MM.1S (cell line): Measurements from ENCODE around the gene KRTAP10-1.

Experiments
- DNase-seq: peaks from one replicate; pipeline ENCODE4 v3.0.0-alpha.2; 2015
- H2AFZ ChIP-seq: fragments of 300-600 bp; sonication (generic); 2 replicates; pipeline ENCODE4 v1.6.0; 2016; ENCODE audit warnings: antibody characterized with exemption, low read length
- H3F3A ChIP-seq: fragments of 300-600 bp; sonication (generic); 2 replicates; pipeline ENCODE4 v1.6.1; 2016; ENCODE audit warnings: mild to moderate bottlenecking, antibody characterized with exemption, low read length, moderate library complexity, mixed read lengths; ENCODE audit not compliant: insufficient read depth
- H3K27ac ChIP-seq: fragments of 300-600 bp; sonication (generic); 2 replicates; pipeline ENCODE4 v1.5.1; 2016; ENCODE audit warnings: mild to moderate bottlenecking, low read length
- H3K27me3 ChIP-seq: fragments of 300-600 bp; sonication (generic); replicated peaks from 2 replicates; pipeline ENCODE4 v1.6.0; 2016; ENCODE audit warnings: low read length; ENCODE audit not compliant: insufficient read depth
- H3K36me3 ChIP-seq: fragments of 300-600 bp; sonication (generic); replicated peaks from 2 replicates; pipeline ENCODE4 v1.6.1; 2016; ENCODE audit warnings: mild to moderate bottlenecking, low read length, mixed read lengths; ENCODE audit not compliant: insufficient read depth
- H3K4me1 ChIP-seq: fragments of 300-600 bp; sonication (generic); 2 replicates; pipeline ENCODE4 v1.6.1; 2016; ENCODE audit warnings: low read length, mixed read lengths
- H3K4me2 ChIP-seq: fragments of 300-600 bp; sonication (generic); 2 replicates; pipeline ENCODE4 v1.6.0; 2016; ENCODE audit warnings: low read depth, low read length
- H3K4me3 ChIP-seq: fragments of 300-600 bp; sonication (generic); 2 replicates; pipeline ENCODE4 v1.5.1; 2016; ENCODE audit warnings: low read length, mixed read lengths
- H3K79me2 ChIP-seq: fragments of 300-600 bp; sonication (generic); 2 replicates; pipeline ENCODE4 v1.6.1; 2016; ENCODE audit warnings: mixed run types, low read length, mixed read lengths
- H3K9ac ChIP-seq: fragments of 300-600 bp; sonication (generic); 2 replicates; pipeline ENCODE4 v1.6.1; 2016; ENCODE audit warnings: low read length, mixed read lengths
- H3K9me2 ChIP-seq: fragments of 300-600 bp; sonication (generic); replicated peaks from 2 replicates; pipeline ENCODE4 v1.6.1; 2016; ENCODE audit warnings: mild to moderate bottlenecking, low read length, mixed read lengths; ENCODE audit not compliant: insufficient read depth
- H3K9me3 ChIP-seq: fragments of 300-600 bp; sonication (generic); replicated peaks from 2 replicates; pipeline ENCODE4 v1.6.1; 2016; ENCODE audit warnings: mild to moderate bottlenecking, low read length, mixed read lengths; ENCODE audit not compliant: insufficient read depth
- H4K20me1 ChIP-seq: fragments of 300-600 bp; sonication (generic); 2 replicates; pipeline ENCODE4 v1.6.1; 2016; ENCODE audit warnings: mild to moderate bottlenecking, low read length, moderate library complexity, mixed read lengths; ENCODE audit not compliant: insufficient read depth
- EZH2 ChIP-seq: fragments of 300-600 bp; sonication (generic); optimal IDR thresholded peaks from 2 replicates; pipeline ENCODE3; 2017; ENCODE audit warnings: low read depth, mild to moderate bottlenecking, antibody characterized with exemption, low read length, mixed read lengths
- EZH2phosphoT487 ChIP-seq: fragments of 300-600 bp; sonication (generic); IDR thresholded peaks from 2 replicates; pipeline ENCODE4 v1.6.1; 2018; ENCODE audit warnings: antibody characterized with exemption, low read length
- TF ChIP-seq, protein P1 (sequence below): fragments of 300-600 bp; sonication (generic); IDR thresholded peaks from 2 replicates; pipeline ENCODE4 v1.5.1; 2016; ENCODE audit warnings: antibody characterized with exemption, low read length, mixed read lengths

KRTAP10-1 gene

DNA sequence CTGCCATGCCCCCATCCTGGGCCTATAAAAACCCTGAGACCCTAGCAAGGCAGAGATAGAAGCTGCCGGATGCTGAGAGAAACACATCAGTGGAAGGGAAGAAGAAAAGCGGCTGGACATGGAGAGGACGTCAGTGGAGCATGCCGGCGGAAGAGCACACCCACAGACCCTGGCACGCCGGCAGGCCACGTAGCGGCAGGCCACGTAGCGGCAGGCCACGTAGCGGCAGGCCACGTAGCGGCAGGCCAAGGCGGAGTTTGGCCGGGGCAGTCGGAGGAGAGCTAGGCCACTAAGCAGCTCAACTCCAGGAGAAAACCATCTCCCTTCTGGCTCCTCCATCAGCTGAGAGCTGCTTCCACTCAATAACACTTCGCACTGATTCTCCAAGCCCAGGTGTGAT lies 49.6 kb downstream of the KRTAP10-1 start:
- TF ChIP-seq, protein P1, sequence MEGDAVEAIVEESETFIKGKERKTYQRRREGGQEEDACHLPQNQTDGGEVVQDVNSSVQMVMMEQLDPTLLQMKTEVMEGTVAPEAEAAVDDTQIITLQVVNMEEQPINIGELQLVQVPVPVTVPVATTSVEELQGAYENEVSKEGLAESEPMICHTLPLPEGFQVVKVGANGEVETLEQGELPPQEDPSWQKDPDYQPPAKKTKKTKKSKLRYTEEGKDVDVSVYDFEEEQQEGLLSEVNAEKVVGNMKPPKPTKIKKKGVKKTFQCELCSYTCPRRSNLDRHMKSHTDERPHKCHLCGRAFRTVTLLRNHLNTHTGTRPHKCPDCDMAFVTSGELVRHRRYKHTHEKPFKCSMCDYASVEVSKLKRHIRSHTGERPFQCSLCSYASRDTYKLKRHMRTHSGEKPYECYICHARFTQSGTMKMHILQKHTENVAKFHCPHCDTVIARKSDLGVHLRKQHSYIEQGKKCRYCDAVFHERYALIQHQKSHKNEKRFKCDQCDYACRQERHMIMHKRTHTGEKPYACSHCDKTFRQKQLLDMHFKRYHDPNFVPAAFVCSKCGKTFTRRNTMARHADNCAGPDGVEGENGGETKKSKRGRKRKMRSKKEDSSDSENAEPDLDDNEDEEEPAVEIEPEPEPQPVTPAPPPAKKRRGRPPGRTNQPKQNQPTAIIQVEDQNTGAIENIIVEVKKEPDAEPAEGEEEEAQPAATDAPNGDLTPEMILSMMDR = no peak
- TF ChIP-seq EZH2phosphoT487 = no peak
- TF ChIP-seq EZH2 = no peak
- Histone ChIP-seq H3K27me3 (peaks cover 88% of the 10 kb centered on the region), H3K36me3 (no peaks in the 10 kb centered on the region), H3K9me2 (no peaks in the 10 kb centered on the region), H3K4me3 (no peak overlapping the region), H3K79me2 (no peaks in the 10 kb centered on the region), H4K20me1 (no peaks in the 10 kb centered on the region), H2AFZ (no peak overlapping the region), H3K27ac (no peak overlapping the region), H3K9me3 (no peaks in the 10 kb centered on the region), H3K4me2 (no peak overlapping the region), H3K4me1 (no peaks in the 10 kb centered on the region), H3F3A (no peaks in the 10 kb centered on the region), H3K9ac (no peak overlapping the region)
- DNase-seq = no peak

DNA sequence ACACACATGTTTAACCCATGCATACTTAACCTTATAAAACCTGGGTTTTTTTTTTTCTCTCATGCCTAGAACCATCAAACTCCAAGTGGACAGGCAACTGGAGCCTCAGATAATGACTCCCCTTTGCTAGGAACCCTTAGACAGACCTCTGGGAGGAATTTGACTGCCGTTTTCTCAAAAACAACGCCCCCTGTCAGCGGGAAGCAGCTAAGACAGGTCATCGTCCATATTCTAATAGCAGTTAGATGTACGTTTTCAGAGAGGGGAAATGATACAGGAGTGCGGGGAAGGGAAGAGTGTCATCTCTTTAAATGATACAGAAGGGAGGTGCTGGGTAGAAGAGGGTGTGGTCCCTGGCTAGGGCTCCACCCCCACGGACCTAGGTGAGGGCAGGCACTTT lies 50.0 kb downstream of the KRTAP10-1 start:
- no peak overlapping the region for H3K27ac ChIP-seq
- H3K4me3 ChIP-seq = no peak overlapping the region
- H2AFZ ChIP-seq = no peak overlapping the region
- no peak overlapping the region for H3K4me2 ChIP-seq
- H3K9ac ChIP-seq = no peak overlapping the region
- no peaks in the 10 kb centered on the region for H3F3A ChIP-seq
- no peak for DNase-seq
- H3K4me1 ChIP-seq = no peaks in the 10 kb centered on the region
- H3K36me3 ChIP-seq = no peaks in the 10 kb centered on the region
- H3K79me2 ChIP-seq = no peaks in the 10 kb centered on the region
- H3K9me3 ChIP-seq = no peaks in the 10 kb centered on the region
- TF ChIP-seq, protein P1 = peak; percentile 19; the same call in 1 of the 2 replicates
- no peak for TF ChIP-seq EZH2phosphoT487
- no peaks in the 10 kb centered on the region for H4K20me1 ChIP-seq
- no peaks in the 10 kb centered on the region for H3K9me2 ChIP-seq
- peaks cover 88% of the 10 kb centered on the region for H3K27me3 ChIP-seq
